Small intestine (tissue), 7 donors: ENCODE results near the gene TMEM273. TPM values are rescaled to one million over a fixed set of nuclear protein-coding genes. Genes with fewer than 3 reads are reported as not detected.

ENCODE experiments used
- DNase-seq, 2 donors: peaks; one replicate each; pipeline versions ENCODE4 v3.0.0 to v3.0.0-alpha.2; 2013
- FAIRE-seq: peaks from 2 replicates; lab custom pipeline; 2012; peaks lifted over from hg19 to GRCh38; lab: Jason Lieb, UNC
- H3K27ac ChIP-seq, 3 donors: one replicate each; pipeline ENCODE4 v1.5.1; 2013; ENCODE audit warnings: low read length in 2 of 3, mild to moderate bottlenecking in 2 of 3, control low read depth in 1 of 3, inconsistent platforms in 1 of 3, low read depth in 1 of 3, moderate library complexity in 1 of 3
- H3K27me3 ChIP-seq, 3 donors: one replicate each; pipeline ENCODE4 v1.6.1; 2013; ENCODE audit warnings: low read length in 3 of 3, inconsistent platforms in 1 of 3; ENCODE audit not compliant: control insufficient read depth in 3 of 3, insufficient read depth in 3 of 3
- H3K36me3 ChIP-seq, 3 donors: one replicate each; pipeline ENCODE4 v1.6.1; 2013; ENCODE audit warnings: low read length in 3 of 3, inconsistent platforms in 1 of 3, low read depth in 1 of 3, mild to moderate bottlenecking in 1 of 3, moderate library complexity in 1 of 3; ENCODE audit not compliant: control insufficient read depth in 3 of 3, insufficient read depth in 2 of 3
- H3K4me1 ChIP-seq, 3 donors: one replicate each; pipeline ENCODE4 v1.6.1; 2013; ENCODE audit warnings: low read length in 2 of 3, inconsistent platforms in 1 of 3, low read depth in 1 of 3, mild to moderate bottlenecking in 1 of 3, moderate library complexity in 1 of 3; ENCODE audit not compliant: control insufficient read depth in 3 of 3, insufficient read depth in 2 of 3
- H3K4me3 ChIP-seq, 3 donors: one replicate each; pipeline ENCODE4 v1.5.1; 2013; ENCODE audit warnings: low read length in 3 of 3, control low read depth in 1 of 3, inconsistent platforms in 1 of 3, low read depth in 1 of 3, mild to moderate bottlenecking in 1 of 3, moderate library complexity in 1 of 3
- H3K9me3 ChIP-seq, 2 donors: one replicate each; pipeline ENCODE4 v1.6.1; 2013; ENCODE audit warnings: low read depth in 1 of 2, low read length in 1 of 2; ENCODE audit not compliant: control insufficient read depth in 2 of 2, insufficient read depth in 1 of 2
- WGBS, 3 donors: extraction: QIAGEN DNeasy Blood & Tissue Kit; methylation state at CpG; one replicate each; pipeline ENCODE4 v1.1.7; 2013; 5-methylcytosine and 5-hydroxymethylcytosine counted together
- polyA plus RNA-seq, 4 donors: library from polyadenylated mRNA; stranded (reverse) in 3 of 4; unstranded in 1 of 4; fragments of 200-250 nt in 3 of 4; fragments of 120-200 nt in 1 of 4; gene quantifications; one replicate each; pipeline versions ENCODE4 v1.2.1 to v1.2.3, GENCODE V29; 2013
- donor health status: healthy with polysubstance abuse.
- donor health status: control.
- donor health status: control.
- donor health status: Bipolar disorder and iron deficiency.
- donor health status: healthy.

The TMEM273 gene
- polyA plus RNA-seq, 4 donors: 1.8 to 19.9 (median 3.4) TPM

- no peak overlapping the region for H3K4me3 ChIP-seq
- FAIRE-seq: no peak
- no peaks in the 10 kb centered on the region for H3K27me3 ChIP-seq
- no peaks in the 10 kb centered on the region for H3K9me3 ChIP-seq
- H3K4me1 ChIP-seq: no peaks in the 10 kb centered on the region
- no peaks in the 10 kb centered on the region for H3K36me3 ChIP-seq
- WGBS, 3 donors: 51 to 61% (median 53%) methylated on average over 6 of the region's 6 CpGs
- peak overlapping the region in 1 of 3 donors; percentile 61 for H3K27ac ChIP-seq
- no peak for DNase-seq
Observed at GRCh38 chr10:49184642-49185111, 3.5 kb downstream of the TMEM273 start.

GRCh38 chr10:49183596-49184542 is 4.3 kb downstream of the TMEM273 start:
- Histone ChIP-seq H3K36me3 (no peaks in the 10 kb centered on the region), H3K27ac (peak overlapping the region in 1 of 3 donors; percentile 63), H3K4me3 (no peak overlapping the region), H3K27me3 (no peaks in the 10 kb centered on the region), H3K4me1 (peaks cover 0 to 2% (median 0%) of the 10 kb centered on the region in 3 donors), H3K9me3 (no peaks in the 10 kb centered on the region)
- FAIRE-seq: no peak
- peak in 1 of 2 donors; percentile 27 for DNase-seq
- 52 to 62% (median 59%) methylated on average over 5 of the region's 5 CpGs for WGBS, 3 donors

GRCh38 chr10:49182776-49183175 is 5.4 kb downstream of the TMEM273 start:
- H3K4me1 ChIP-seq: peaks cover 0 to 2% (median 0%) of the 10 kb centered on the region in 3 donors
- DNase-seq: no peak
- no peak for FAIRE-seq
- H3K9me3 ChIP-seq: no peaks in the 10 kb centered on the region
- no peaks in the 10 kb centered on the region for H3K36me3 ChIP-seq
- 44 to 77% (median 60%) methylated on average over 4 of the region's 4 CpGs for WGBS, 3 donors
- H3K27ac ChIP-seq: no peak overlapping the region
- no peak overlapping the region for H3K4me3 ChIP-seq
- H3K27me3 ChIP-seq: no peaks in the 10 kb centered on the region

- no peak overlapping the region for H3K27ac ChIP-seq
- H3K9me3 ChIP-seq: no peaks in the 10 kb centered on the region
- WGBS, 3 donors: 14 to 48% (median 19%) methylated on average over 3 of the region's 3 CpGs
- H3K4me3 ChIP-seq: no peak overlapping the region
- no peak for DNase-seq
- peaks cover 0 to 8% (median 5%) of the 10 kb centered on the region in 3 donors for H3K4me1 ChIP-seq
- FAIRE-seq: no peak
- H3K27me3 ChIP-seq: no peaks in the 10 kb centered on the region
- no peaks in the 10 kb centered on the region for H3K36me3 ChIP-seq
Observed at GRCh38 chr10:49180444-49180860, 7.7 kb downstream of the TMEM273 start.

GRCh38 chr10:49179699-49180443 is 8.3 kb downstream of the TMEM273 start:
- WGBS, 3 donors: 50 to 68% (median 50%) methylated on average over 10 of the region's 10 CpGs
- no peaks in the 10 kb centered on the region for H3K9me3 ChIP-seq
- H3K27ac ChIP-seq: no peak overlapping the region
- no peak overlapping the region for H3K4me3 ChIP-seq
- peaks cover 0 to 12% (median 5%) of the 10 kb centered on the region in 3 donors for H3K4me1 ChIP-seq
- H3K27me3 ChIP-seq: no peaks in the 10 kb centered on the region
- FAIRE-seq (no peak), DNase-seq (no peak)
- H3K36me3 ChIP-seq: no peaks in the 10 kb centered on the region

- FAIRE-seq (no peak), DNase-seq (no peak)
- H3K4me1 ChIP-seq: peaks cover 0 to 18% (median 5%) of the 10 kb centered on the region in 3 donors
- H3K4me3 ChIP-seq: no peak overlapping the region
- no peak overlapping the region for H3K27ac ChIP-seq
- 80 to 88% (median 82%) methylated on average over 6 of the region's 6 CpGs for WGBS, 3 donors
- no peaks in the 10 kb centered on the region for H3K27me3 ChIP-seq
- no peaks in the 10 kb centered on the region for H3K36me3 ChIP-seq
- H3K9me3 ChIP-seq: no peaks in the 10 kb centered on the region
Observed at GRCh38 chr10:49178489-49179471, 9.4 kb downstream of the TMEM273 start.

- Histone ChIP-seq H3K4me1 (peaks cover 0 to 18% (median 5%) of the 10 kb centered on the region in 3 donors), H3K27me3 (no peaks in the 10 kb centered on the region), H3K27ac (peak overlapping the region in 1 of 3 donors; percentile 91), H3K36me3 (no peaks in the 10 kb centered on the region), H3K9me3 (no peaks in the 10 kb centered on the region), H3K4me3 (no peak overlapping the region)
- no peak for FAIRE-seq
- DNase-seq: peak in 1 of 2 donors; percentile 42
- 56 to 60% (median 58%) methylated on average over 9 of the region's 9 CpGs for WGBS, 3 donors
Observed at GRCh38 chr10:49177391-49178355, 10.5 kb downstream of the TMEM273 start.
